ENCODE data around the gene BAX.

The BAX gene

GRCh38 chr19:48933382-48933932, 21.2 kb upstream of the BAX start, which contains the start of gene DHDH:
DHDH (plus strand) TSS chr19:48933699; CDS start chr19:48933722, 23 bp downstream.
- peak; percentile 91 for DNase-seq

GRCh38 chr19:48934837-48935236, 19.8 kb upstream of the BAX start:
- no peak for DNase-seq

GRCh38 chr19:48935864-48936263, 18.8 kb upstream of the BAX start:
- no peak for DNase-seq

GRCh38 chr19:48938256-48938655, 16.4 kb upstream of the BAX start:
- no peak for DNase-seq

- DNase-seq = no peak
Observed at GRCh38 chr19:48940902-48941301, 13.8 kb upstream of the BAX start.

GRCh38 chr19:48943081-48943480, 11.6 kb upstream of the BAX start:
- no peak for DNase-seq

- no peak for DNase-seq
Observed at GRCh38 chr19:48945415-48945814, 9.3 kb upstream of the BAX start.

- DNase-seq = no peak
Observed at GRCh38 chr19:48945817-48946216, 8.9 kb upstream of the BAX start.

GRCh38 chr19:48946463-48947257, 8.0 kb upstream of the BAX start:
- DNase-seq = no peak

GRCh38 chr19:48947258-48947542, 7.5 kb upstream of the BAX start:
- no peak for DNase-seq

GRCh38 chr19:48950159-48950558, 4.5 kb upstream of the BAX start:
- DNase-seq = no peak

GRCh38 chr19:48950830-48951519, 3.7 kb upstream of the BAX start:
- no peak for DNase-seq

GRCh38 chr19:48953141-48953540, 1.5 kb upstream of the BAX start:
- no peak for DNase-seq

GRCh38 chr19:48953990-48954594, 583 bp upstream of the BAX start:
- no peak for DNase-seq

GRCh38 chr19:48955308-48955958, 758 bp downstream of the BAX start:
- no peak for DNase-seq

- no peak for DNase-seq
Observed at GRCh38 chr19:48958006-48958405, 3.3 kb downstream of the BAX start.

GRCh38 chr19:48959341-48960239, 4.9 kb downstream of the BAX start:
- DNase-seq = no peak

GRCh38 chr19:48961051-48961649, 6.5 kb downstream of the BAX start:
- no peak for DNase-seq

GRCh38 chr19:48961673-48962028, 7.0 kb downstream of the BAX start:
- no peak for DNase-seq

- no peak for DNase-seq
Observed at GRCh38 chr19:48962029-48962848, 7.6 kb downstream of the BAX start.

GRCh38 chr19:48962849-48963165, 8.1 kb downstream of the BAX start:
- DNase-seq = no peak

Measured in DMS153 (cell line).